Kidney epithelial cell (primary cell): ENCODE results near the gene UBR2. TPM values are rescaled to one million over a fixed set of nuclear protein-coding genes. Genes with fewer than 3 reads are reported as not detected.
A peak's percentile ranks its signal among the peaks of the same experiment; 100 is the strongest.

Experiments
- DNase-seq: peaks from one replicate; pipeline ENCODE4 v3.0.0-alpha.2; 2010; ENCODE audit warnings: low read depth
- H3K27me3 ChIP-seq: 2 replicates; pipeline ENCODE4 v1.6.0; 2011; ENCODE audit warnings: low read length; ENCODE audit not compliant: control insufficient read depth, insufficient read depth
- H3K36me3 ChIP-seq: 2 replicates; pipeline ENCODE4 v1.5.1; 2011; ENCODE audit warnings: low read length; ENCODE audit not compliant: control insufficient read depth, insufficient read depth
- H3K4me3 ChIP-seq: 2 replicates; pipeline ENCODE4 v1.5.1; 2011; ENCODE audit warnings: low read depth, mild to moderate bottlenecking, control low read depth, low read length
- CTCF ChIP-seq: IDR thresholded peaks from 2 replicates; pipeline ENCODE4 v1.5.1; 2011; ENCODE audit warnings: mild to moderate bottlenecking, moderate library complexity, low read length, control low read depth, inconsistent platforms; ENCODE audit not compliant: insufficient read depth, poor library complexity, severe bottlenecking
- total RNA-seq: library from RNA; depleted of rRNA; stranded (reverse); fragments of >200 nt; gene quantifications from 2 replicates; pipeline ENCODE4 v1.2.3, GENCODE V29; 2015

Gene UBR2
- total RNA-seq, 1 donor from 2014 or later: 13.1 TPM

- no peak overlapping the region for H3K4me3 ChIP-seq
- DNase-seq: peak; percentile 61
- no peaks in the 10 kb centered on the region for H3K27me3 ChIP-seq
- H3K36me3 ChIP-seq: no peaks in the 10 kb centered on the region
- TF ChIP-seq CTCF: no peak
Measured at GRCh38 chr6:42692137-42692911, 128.5 kb downstream of the UBR2 start.

GRCh38 chr6:42693725-42694323 lies 130.0 kb downstream of the UBR2 start:
- TF ChIP-seq CTCF: no peak
- Histone ChIP-seq H3K36me3 (no peaks in the 10 kb centered on the region), H3K27me3 (no peaks in the 10 kb centered on the region), H3K4me3 (no peak overlapping the region)
- DNase-seq: no peak

GRCh38 chr6:42694586-42694985 lies 130.8 kb downstream of the UBR2 start:
- H3K4me3 ChIP-seq: no peak overlapping the region
- TF ChIP-seq CTCF: no peak
- DNase-seq: no peak
- H3K36me3 ChIP-seq: no peaks in the 10 kb centered on the region
- H3K27me3 ChIP-seq: no peaks in the 10 kb centered on the region

- no peaks in the 10 kb centered on the region for H3K27me3 ChIP-seq
- no peak overlapping the region for H3K4me3 ChIP-seq
- no peak for DNase-seq
- no peak for TF ChIP-seq CTCF
- no peaks in the 10 kb centered on the region for H3K36me3 ChIP-seq
Measured at GRCh38 chr6:42696526-42697267, 132.9 kb downstream of the UBR2 start.

- no peak overlapping the region for H3K4me3 ChIP-seq
- no peaks in the 10 kb centered on the region for H3K27me3 ChIP-seq
- TF ChIP-seq CTCF: no peak
Measured at GRCh38 chr6:42697268-42697655, 133.4 kb downstream of the UBR2 start.

More at GRCh38 chr6:42697268-42697655, 133.4 kb downstream of the UBR2 start:
- no peak for DNase-seq
- no peaks in the 10 kb centered on the region for H3K36me3 ChIP-seq
